GM21515 (cell line): ENCODE results near the gene JDP2.

Experiments used
- ATAC-seq: cut with Tn5 transposase; IDR thresholded peaks from one replicate; pipeline ENCODE4 v1.9.1; 2021; ENCODE audit not compliant: unreplicated experiment

Gene JDP2

DNA sequence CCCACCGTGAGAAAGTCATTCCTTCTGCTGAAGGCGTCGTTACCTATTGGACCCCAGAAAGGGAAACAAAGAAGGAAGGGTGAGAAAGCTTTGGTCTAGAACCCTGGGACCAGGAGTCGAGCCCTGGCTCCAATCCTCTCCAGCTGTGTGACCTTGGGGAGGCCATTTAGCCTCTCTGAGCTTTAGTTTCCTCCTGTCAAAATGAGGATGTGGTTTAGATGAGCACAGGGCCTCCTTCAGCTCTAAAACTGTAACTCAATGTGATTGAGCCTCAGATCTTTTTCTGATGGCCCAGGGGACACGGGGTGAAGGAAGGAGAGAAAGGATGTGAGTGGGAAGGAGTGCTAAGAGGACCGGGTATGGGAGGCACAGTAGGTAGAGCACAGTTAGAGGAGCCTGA lies 7.7 kb downstream of the JDP2 start:
- no peak for ATAC-seq

- no peak for ATAC-seq
These were observed 9.7 kb downstream of the JDP2 start for GRCh38 chr14:75437201-75438143.

DNA sequence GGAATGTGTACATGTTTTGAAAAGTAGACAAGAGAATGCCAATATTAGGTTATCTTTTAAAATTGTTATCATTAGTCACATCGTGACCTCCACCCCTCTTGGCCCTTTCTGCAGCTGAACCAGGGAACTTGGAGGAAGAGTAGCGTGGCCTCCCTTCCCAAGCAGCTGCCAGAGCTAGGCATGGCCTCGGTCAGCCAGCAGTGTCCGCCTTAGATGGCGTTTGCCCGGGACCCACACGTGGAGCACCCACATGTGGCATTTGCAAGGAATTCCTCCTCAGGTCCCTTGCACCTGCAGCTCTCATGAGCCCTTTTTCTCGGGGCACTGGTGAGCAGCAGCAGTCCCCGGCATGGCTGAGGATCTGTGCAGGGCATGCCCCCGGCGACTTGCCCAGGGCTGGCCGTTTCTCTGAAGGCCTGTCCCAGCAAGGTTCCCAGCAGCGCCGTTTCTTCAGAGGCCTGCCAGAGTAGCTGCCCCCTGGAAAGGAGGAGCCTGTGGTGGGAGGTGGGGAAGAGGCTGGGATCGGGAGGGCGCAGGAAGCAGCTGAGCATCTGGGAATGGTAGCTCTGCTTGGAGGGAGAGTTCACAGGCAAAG lies 10.8 kb downstream of the JDP2 start:
- no peak for ATAC-seq

DNA sequence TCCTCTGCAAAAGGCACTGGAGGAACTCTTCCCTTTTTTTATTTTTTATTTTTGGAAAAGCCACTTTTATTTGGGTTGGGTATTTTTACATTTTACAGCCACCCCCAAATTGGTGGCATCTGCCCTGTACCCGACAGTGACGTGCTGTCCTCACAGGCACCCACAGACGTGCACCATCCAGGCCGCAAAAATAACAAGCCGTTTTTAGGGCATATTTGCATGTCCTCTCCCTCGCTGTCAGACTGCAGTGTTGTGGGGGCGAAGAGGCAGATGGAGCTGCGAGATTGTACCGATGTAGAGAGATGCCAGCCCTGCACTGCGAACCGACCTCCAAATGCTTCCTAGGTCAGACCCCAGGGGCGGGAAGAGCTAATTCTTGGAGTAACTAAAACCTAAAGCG lies 12.2 kb downstream of the JDP2 start:
- ATAC-seq, result no peak

DNA sequence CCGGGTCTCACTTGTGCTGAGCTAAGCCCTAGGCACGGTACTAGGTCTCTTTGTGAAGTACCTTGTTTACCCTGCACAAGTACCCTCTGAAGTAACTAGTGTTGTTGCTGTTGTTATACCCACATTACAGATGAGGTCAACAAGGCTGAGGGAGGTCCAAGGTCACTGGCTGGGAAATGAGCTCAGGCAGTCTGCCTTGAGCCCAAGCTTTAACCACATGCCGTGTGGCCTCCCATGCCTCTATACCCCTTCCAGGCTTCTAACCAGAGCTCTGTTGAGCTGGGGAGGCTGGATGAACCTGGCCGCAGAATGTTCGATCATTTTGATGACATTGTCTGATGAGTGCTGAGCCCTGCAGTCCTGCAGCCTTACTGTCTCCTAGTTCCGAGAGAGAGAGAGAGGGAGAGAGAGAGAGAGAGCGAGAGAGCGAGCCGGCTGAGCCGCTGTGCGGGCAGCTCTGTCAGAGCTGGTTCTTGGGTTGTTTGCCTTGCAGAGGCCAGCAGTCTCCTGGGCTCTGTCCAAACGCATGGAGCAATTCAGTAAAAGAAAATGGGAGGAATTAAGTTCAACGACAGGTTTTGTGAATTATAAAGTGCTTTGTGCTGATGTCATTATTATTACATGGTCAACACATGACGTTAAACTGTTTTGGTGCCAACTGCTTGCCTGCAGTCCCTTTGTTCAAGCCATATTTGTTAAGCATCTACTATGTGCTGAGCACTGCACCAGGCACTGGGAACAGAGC lies 13.1 kb downstream of the JDP2 start:
- no peak for ATAC-seq

- no peak for ATAC-seq
These were observed 13.9 kb downstream of the JDP2 start for GRCh38 chr14:75441728-75442127.

DNA sequence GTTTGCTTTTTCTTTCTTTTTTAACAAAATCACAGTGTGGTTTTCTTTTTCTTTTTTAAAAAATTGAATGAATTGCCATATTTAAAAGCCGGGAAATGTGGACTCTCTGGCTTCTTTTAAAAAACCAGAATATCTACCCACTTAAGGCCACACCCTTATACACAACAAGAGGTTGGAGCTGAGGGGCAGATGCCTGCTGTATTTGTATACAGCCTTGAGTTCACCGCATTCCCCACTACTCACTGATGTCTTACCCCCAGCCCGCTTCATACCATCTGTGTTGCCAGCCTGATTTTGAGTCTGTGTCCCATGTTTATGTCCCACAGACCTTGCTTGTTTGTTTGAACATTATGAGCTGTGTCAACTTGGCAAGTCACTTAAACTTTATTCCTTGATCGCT lies 14.3 kb downstream of the JDP2 start:
- ATAC-seq, result no peak

DNA sequence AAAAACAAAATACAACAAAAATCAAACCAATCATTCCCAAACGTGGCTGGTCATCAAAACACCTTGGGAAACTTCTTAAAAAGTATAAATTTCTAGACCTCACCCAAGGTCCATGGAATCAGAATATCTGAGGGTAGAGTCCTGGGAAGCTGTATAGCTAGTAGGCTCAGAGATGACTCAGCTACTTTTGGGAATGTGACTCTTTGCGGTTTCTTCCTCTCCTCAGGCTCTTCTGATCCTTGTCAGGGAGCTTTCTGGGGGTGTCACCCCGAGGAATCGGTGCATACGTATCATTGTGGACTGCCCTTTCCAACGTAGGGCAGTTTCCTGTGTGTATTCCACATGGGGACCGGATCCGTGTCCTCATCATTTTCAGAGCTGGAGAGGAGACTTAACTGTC lies 14.8 kb downstream of the JDP2 start:
- ATAC-seq, result no peak

DNA sequence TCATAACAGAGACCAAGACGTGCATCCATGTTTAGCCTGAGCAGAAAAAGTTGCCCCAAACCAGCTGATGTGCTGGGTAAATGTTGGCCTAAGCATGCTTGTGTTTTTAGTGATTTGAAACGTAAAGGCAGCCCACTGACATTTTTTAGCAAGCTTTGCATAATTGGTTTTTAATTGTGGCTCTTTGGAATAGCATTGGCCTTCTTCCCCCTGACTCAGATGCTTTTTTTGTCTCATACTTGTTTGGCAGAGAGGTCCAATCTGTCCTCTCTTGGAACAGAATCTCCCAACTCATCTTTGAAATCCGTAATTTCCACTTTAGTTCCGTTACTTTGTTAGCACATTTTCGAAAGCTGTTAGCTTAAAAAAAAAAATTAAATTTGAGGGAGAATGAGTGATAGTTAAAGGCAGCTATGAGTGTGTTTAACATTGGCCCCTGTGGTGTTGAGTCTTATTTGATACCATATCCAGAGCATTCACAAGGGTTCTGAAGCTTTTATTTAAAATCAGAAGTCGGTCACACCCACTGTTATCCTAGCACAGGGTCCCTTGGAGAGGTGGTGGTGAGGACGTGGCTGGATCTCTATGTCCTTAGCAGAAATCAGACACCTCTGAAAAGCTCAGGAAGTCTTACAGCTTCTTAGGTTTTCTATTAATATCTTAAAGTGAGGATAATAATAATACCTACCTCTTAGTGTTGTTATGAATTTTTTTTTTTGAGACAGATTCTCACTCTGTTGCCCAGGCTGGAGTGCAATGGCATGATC lies 15.6 kb downstream of the JDP2 start:
- no peak for ATAC-seq

GRCh38 chr14:75445236-75445635 lies 17.4 kb downstream of the JDP2 start:
- no peak for ATAC-seq

DNA sequence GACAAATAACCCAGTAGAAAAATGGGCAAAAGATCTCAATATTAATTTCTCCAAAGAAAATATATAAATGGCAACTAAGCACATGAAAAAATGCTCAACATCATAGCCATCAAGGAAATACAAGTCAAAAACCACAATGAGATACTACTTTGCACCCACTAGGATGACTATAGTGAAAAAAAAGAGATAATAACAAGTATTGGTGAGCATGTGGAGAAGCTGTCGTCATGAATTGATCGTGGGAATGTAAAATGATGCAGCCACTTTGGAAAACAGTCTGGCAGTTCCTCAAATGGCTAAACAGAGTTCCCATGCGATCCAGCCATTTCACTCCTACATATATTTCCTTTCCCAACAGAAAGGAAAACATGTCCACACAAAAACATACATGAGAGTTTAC lies 18.1 kb downstream of the JDP2 start:
- no peak for ATAC-seq

GRCh38 chr14:75446447-75446846 lies 18.6 kb downstream of the JDP2 start:
- ATAC-seq, result no peak

DNA sequence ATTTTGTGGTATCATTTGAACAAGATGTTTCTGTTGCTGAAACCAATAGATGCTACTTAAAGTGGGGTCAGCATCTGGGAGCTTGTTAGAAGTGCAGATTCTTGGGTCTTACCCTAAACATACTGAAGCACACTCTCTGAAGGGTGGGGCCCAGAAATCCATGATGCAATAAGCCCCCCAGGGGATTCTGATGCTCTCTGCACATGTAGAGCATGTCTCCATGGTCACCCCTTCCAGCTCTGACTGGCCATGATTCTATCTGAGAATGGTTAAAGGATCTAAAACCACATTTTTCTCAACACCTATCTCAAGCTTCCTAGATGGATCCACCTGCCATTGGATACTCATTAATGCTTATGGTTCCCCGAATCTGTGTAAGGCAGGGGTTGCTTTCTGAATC lies 20.4 kb downstream of the JDP2 start:
- no peak for ATAC-seq

DNA sequence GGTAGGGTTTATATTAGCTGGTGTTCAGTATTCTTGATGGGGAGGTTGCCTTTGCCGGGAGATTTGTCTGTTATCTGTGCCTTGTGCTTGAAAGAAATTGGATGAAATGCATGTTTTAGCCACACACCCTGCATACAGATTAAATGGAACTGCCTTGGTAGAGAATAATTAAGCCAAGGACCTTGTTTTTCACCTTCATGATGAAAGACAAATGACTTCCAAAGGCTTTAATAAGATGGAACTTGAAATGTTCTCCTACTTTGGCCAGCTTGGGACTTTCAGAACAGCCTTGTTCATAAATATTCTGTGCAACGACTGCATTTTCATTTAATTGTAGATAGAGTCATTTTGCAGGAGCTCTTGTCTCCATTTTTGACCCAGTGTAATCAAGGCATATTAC lies 21.2 kb downstream of the JDP2 start:
- no peak for ATAC-seq

DNA sequence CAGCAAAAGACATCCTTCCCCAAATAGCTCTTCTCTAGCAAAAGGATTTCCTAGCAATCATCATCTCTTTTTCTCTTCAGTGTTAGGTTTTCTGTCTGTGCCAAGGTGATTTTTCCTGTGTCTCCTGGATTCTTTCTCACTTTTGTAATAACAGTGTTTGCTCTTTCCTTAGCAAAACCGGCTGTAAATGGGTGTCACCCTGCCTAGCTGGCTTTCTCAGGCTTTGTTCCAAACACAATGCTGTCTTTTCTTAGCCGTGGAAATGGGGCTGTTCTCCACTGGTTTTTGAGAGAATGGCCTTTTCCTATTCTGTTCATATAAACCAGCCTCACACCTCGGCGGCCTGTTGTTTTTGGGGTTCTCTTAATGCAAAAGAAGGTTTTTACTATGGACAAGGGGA lies 21.9 kb downstream of the JDP2 start:
- ATAC-seq, result no peak

GRCh38 chr14:75450381-75451276 lies 22.8 kb downstream of the JDP2 start:
- ATAC-seq, result no peak

- ATAC-seq, result no peak
These were observed 24.5 kb downstream of the JDP2 start for GRCh38 chr14:75452324-75452723.

- ATAC-seq, result no peak
These were observed 25.3 kb downstream of the JDP2 start for GRCh38 chr14:75452900-75453816.

GRCh38 chr14:75453817-75454434 lies 26.1 kb downstream of the JDP2 start:
- peak; percentile 60 for ATAC-seq
